Activated CD8-positive, alpha-beta memory T cell treated with anti-CD3 and anti-CD28 coated beads, Interleukin-2, amount 10 ng/mL, durations not matched to agents 7 days and 5 days (primary cell): ENCODE data around the gene HSD17B12. TPM values are rescaled to one million over a fixed set of nuclear protein-coding genes. Genes with fewer than 3 reads are reported as not detected.
"Not testable (repeated sequence)": the region's sequence is repeated elsewhere in the genome, so short reads cannot be mapped to it uniquely, and the experiment has no call there.

Experiments used
- ATAC-seq: fragments of 150-1000 bp; cut with Tn5 transposase; one replicate; pipeline ENCODE4 v1.10.0; 2021; ENCODE audit warnings: moderate library complexity
- CTCF ChIA-PET: fragments of 350-600 bp; sonication (Branson Sonifier 250); formaldehyde crosslinking; loops from one replicate; lab custom pipeline; 2021; ENCODE audit warnings: antibody characterized with exemption; lab: Charles Lee
- DNase-seq: peaks from one replicate; pipeline ENCODE4 v3.0.0-alpha.2; 2020
- H3K27ac Mint-ChIP-seq: one replicate; pipeline ENCODE4 v1.8.0; 2021; ENCODE audit warnings: mild to moderate bottlenecking, mixed read lengths
- H3K27me3 Mint-ChIP-seq: one replicate; pipeline ENCODE4 v1.8.0; 2021; ENCODE audit warnings: mixed read lengths
- H3K36me3 Mint-ChIP-seq: one replicate; pipeline ENCODE4 v1.8.0; 2021; ENCODE audit warnings: mild to moderate bottlenecking, mixed read lengths
- H3K4me1 Mint-ChIP-seq: one replicate; pipeline ENCODE4 v1.8.0; 2021; ENCODE audit warnings: mixed read lengths
- H3K4me3 Mint-ChIP-seq: one replicate; pipeline ENCODE4 v1.8.0; 2021; ENCODE audit warnings: mild to moderate bottlenecking, moderate library complexity, mixed read lengths
- H3K9me3 Mint-ChIP-seq: one replicate; pipeline ENCODE4 v1.8.0; 2022; ENCODE audit warnings: low read depth, mixed read lengths
- total RNA-seq, 2 experiments: library from RNA; stranded (reverse); gene quantifications; one replicate each; pipeline ENCODE4 v1.2.3, GENCODE V29; 2021

Gene HSD17B12
- total RNA-seq, 2 experiments from 2014 or later: 26.1 to 30.9 TPM

GRCh38 chr11:43664295-43664694 is 16.2 kb upstream of the HSD17B12 start:
- ATAC-seq: no peak

GRCh38 chr11:43671284-43671683 is 9.3 kb upstream of the HSD17B12 start:
- ATAC-seq: not testable (repeated sequence)

More at GRCh38 chr11:43664295-43664694, 16.2 kb upstream of the HSD17B12 start:
- CTCF ChIA-PET: no interaction called here
- Mint-ChIP-seq H3K27ac (no peak overlapping the region), H3K9me3 (no peaks in the 10 kb centered on the region), H3K27me3 (peaks cover 18% of the 10 kb centered on the region), H3K4me3 (no peak overlapping the region), H3K36me3 (no peaks in the 10 kb centered on the region), H3K4me1 (no peaks in the 10 kb centered on the region)
- no peak for DNase-seq

GRCh38 chr11:43674560-43674959 is 6.0 kb upstream of the HSD17B12 start:
- H3K9me3 Mint-ChIP-seq: no peaks in the 10 kb centered on the region
- peaks cover under 1% of the 10 kb centered on the region for H3K4me1 Mint-ChIP-seq
- peaks cover 30% of the 10 kb centered on the region for H3K27me3 Mint-ChIP-seq
- no peak overlapping the region for H3K27ac Mint-ChIP-seq
- H3K4me3 Mint-ChIP-seq: no peak overlapping the region
- H3K36me3 Mint-ChIP-seq: peaks cover 3% of the 10 kb centered on the region
- ATAC-seq (no peak), DNase-seq (no peak)
- CTCF ChIA-PET: no interaction called here

More at GRCh38 chr11:43671284-43671683, 9.3 kb upstream of the HSD17B12 start:
- CTCF ChIA-PET, DNase-seq, H3K36me3 Mint-ChIP-seq, H3K4me1 Mint-ChIP-seq, H3K27ac Mint-ChIP-seq, H3K9me3 Mint-ChIP-seq, H3K4me3 Mint-ChIP-seq: not testable (repeated sequence)
- peaks cover 30% of the 10 kb centered on the region for H3K27me3 Mint-ChIP-seq

GRCh38 chr11:43676933-43677332 is 3.6 kb upstream of the HSD17B12 start:
- peaks cover 2% of the 10 kb centered on the region for H3K9me3 Mint-ChIP-seq
- H3K4me1 Mint-ChIP-seq: peaks cover 15% of the 10 kb centered on the region
- H3K27me3 Mint-ChIP-seq: peaks cover 27% of the 10 kb centered on the region
- no peak for ATAC-seq
- no peak overlapping the region for H3K27ac Mint-ChIP-seq
- peaks cover 10% of the 10 kb centered on the region for H3K36me3 Mint-ChIP-seq
- H3K4me3 Mint-ChIP-seq: no peak overlapping the region
- CTCF ChIA-PET: no interaction called here
- no peak for DNase-seq

- Mint-ChIP-seq H3K9me3 (peaks cover 2% of the 10 kb centered on the region), H3K27me3 (peaks cover 12% of the 10 kb centered on the region), H3K36me3 (peaks cover 42% of the 10 kb centered on the region), H3K4me3 (peak overlapping the region; percentile 95), H3K4me1 (peaks cover 33% of the 10 kb centered on the region), H3K27ac (peak overlapping the region; percentile 96)
- CTCF ChIA-PET: no interaction called here
- ATAC-seq: no peak
- no peak for DNase-seq
Observed at GRCh38 chr11:43681401-43681942, 934 bp downstream of the HSD17B12 start.

- H3K4me1 Mint-ChIP-seq: peaks cover 33% of the 10 kb centered on the region
- peaks cover 42% of the 10 kb centered on the region for H3K36me3 Mint-ChIP-seq
- DNase-seq, ATAC-seq, CTCF ChIA-PET, H3K9me3 Mint-ChIP-seq: not testable (repeated sequence)
- H3K4me3 Mint-ChIP-seq: peak overlapping the region; percentile 95
- H3K27ac Mint-ChIP-seq: peak overlapping the region; percentile 96
- H3K27me3 Mint-ChIP-seq: peaks cover 12% of the 10 kb centered on the region
Observed at GRCh38 chr11:43682081-43682480, 1.5 kb downstream of the HSD17B12 start.

- H3K36me3 Mint-ChIP-seq: peaks cover 46% of the 10 kb centered on the region
- CTCF ChIA-PET: interaction anchor here (0.8 kb wide), 1 partner anchor 13 kb away, joined by 3 read pairs; no protein-coding TSS in a partner anchor
- H3K9me3 Mint-ChIP-seq: no peaks in the 10 kb centered on the region
- no peak for ATAC-seq
- no peak for DNase-seq
- H3K4me1 Mint-ChIP-seq: peaks cover 30% of the 10 kb centered on the region
- no peak overlapping the region for H3K4me3 Mint-ChIP-seq
- peak overlapping the region; percentile 11 for H3K27ac Mint-ChIP-seq
- H3K27me3 Mint-ChIP-seq: no peaks in the 10 kb centered on the region
Observed at GRCh38 chr11:43685440-43685839, 4.9 kb downstream of the HSD17B12 start.

- CTCF ChIA-PET: no interaction called here
- H3K4me3 Mint-ChIP-seq: no peak overlapping the region
- DNase-seq (no peak), ATAC-seq (no peak)
- no peak overlapping the region for H3K27ac Mint-ChIP-seq
- peaks cover 49% of the 10 kb centered on the region for H3K36me3 Mint-ChIP-seq
- peaks cover 29% of the 10 kb centered on the region for H3K4me1 Mint-ChIP-seq
- H3K9me3 Mint-ChIP-seq: no peaks in the 10 kb centered on the region
- H3K27me3 Mint-ChIP-seq: no peaks in the 10 kb centered on the region
Observed at GRCh38 chr11:43686207-43686606, 5.7 kb downstream of the HSD17B12 start.

GRCh38 chr11:43687120-43687791 is 6.7 kb downstream of the HSD17B12 start:
- ATAC-seq (no peak), DNase-seq (no peak)
- peaks cover 48% of the 10 kb centered on the region for H3K36me3 Mint-ChIP-seq
- H3K4me1 Mint-ChIP-seq: peaks cover 20% of the 10 kb centered on the region
- no peak overlapping the region for H3K4me3 Mint-ChIP-seq
- no peaks in the 10 kb centered on the region for H3K9me3 Mint-ChIP-seq
- H3K27me3 Mint-ChIP-seq: no peaks in the 10 kb centered on the region
- no peak overlapping the region for H3K27ac Mint-ChIP-seq
- CTCF ChIA-PET: interaction anchor here (0.9 kb wide), 1 partner anchor 11 kb away, joined by 3 read pairs; no protein-coding TSS in a partner anchor

- CTCF ChIA-PET: interaction anchor here (1.3 kb wide), 1 partner anchor 8 kb away, joined by 3 read pairs; the partner anchor contains the start of gene HSD17B12
- no peak for DNase-seq
- Mint-ChIP-seq H3K36me3 (peaks cover 42% of the 10 kb centered on the region), H3K4me3 (no peak overlapping the region), H3K27me3 (no peaks in the 10 kb centered on the region), H3K4me1 (peaks cover 12% of the 10 kb centered on the region), H3K27ac (no peak overlapping the region), H3K9me3 (no peaks in the 10 kb centered on the region)
- no peak for ATAC-seq
Observed at GRCh38 chr11:43688394-43688793, 7.9 kb downstream of the HSD17B12 start.

GRCh38 chr11:43689167-43689566 is 8.6 kb downstream of the HSD17B12 start:
- Mint-ChIP-seq H3K4me3 (no peak overlapping the region), H3K9me3 (no peaks in the 10 kb centered on the region), H3K27ac (no peak overlapping the region), H3K27me3 (no peaks in the 10 kb centered on the region), H3K36me3 (peaks cover 39% of the 10 kb centered on the region), H3K4me1 (peaks cover 9% of the 10 kb centered on the region)
- CTCF ChIA-PET: interaction anchor here (1.3 kb wide), 1 partner anchor 9 kb away, joined by 3 read pairs; the partner anchor contains the start of gene HSD17B12
- DNase-seq (no peak), ATAC-seq (no peak)

GRCh38 chr11:43690929-43691725 is 10.6 kb downstream of the HSD17B12 start:
- no peak overlapping the region for H3K4me3 Mint-ChIP-seq
- H3K27me3 Mint-ChIP-seq: no peaks in the 10 kb centered on the region
- H3K27ac Mint-ChIP-seq: no peak overlapping the region
- DNase-seq (no peak), ATAC-seq (no peak)
- peaks cover 6% of the 10 kb centered on the region for H3K4me1 Mint-ChIP-seq
- CTCF ChIA-PET: no interaction called here
- peaks cover 30% of the 10 kb centered on the region for H3K36me3 Mint-ChIP-seq
- no peaks in the 10 kb centered on the region for H3K9me3 Mint-ChIP-seq

- CTCF ChIA-PET: no interaction called here
- H3K27me3 Mint-ChIP-seq: no peaks in the 10 kb centered on the region
- peaks cover 30% of the 10 kb centered on the region for H3K36me3 Mint-ChIP-seq
- H3K4me3 Mint-ChIP-seq: no peak overlapping the region
- H3K4me1 Mint-ChIP-seq: peaks cover 6% of the 10 kb centered on the region
- H3K9me3 Mint-ChIP-seq: no peaks in the 10 kb centered on the region
- ATAC-seq (no peak), DNase-seq (no peak)
- H3K27ac Mint-ChIP-seq: no peak overlapping the region
Observed at GRCh38 chr11:43691806-43692205, 11.3 kb downstream of the HSD17B12 start.
